ENCODE data around the gene UBP1. TPM values are rescaled to one million over a fixed set of nuclear protein-coding genes. Genes with fewer than 3 reads are reported as not detected.

Gene UBP1
- total and polyA plus RNA-seq, 9 of the 15 experiments (the other 6 are each of a cell fraction or from before 2014, with no cell fraction given), result 13.6 to 143 (median 79.6) TPM

DNA sequence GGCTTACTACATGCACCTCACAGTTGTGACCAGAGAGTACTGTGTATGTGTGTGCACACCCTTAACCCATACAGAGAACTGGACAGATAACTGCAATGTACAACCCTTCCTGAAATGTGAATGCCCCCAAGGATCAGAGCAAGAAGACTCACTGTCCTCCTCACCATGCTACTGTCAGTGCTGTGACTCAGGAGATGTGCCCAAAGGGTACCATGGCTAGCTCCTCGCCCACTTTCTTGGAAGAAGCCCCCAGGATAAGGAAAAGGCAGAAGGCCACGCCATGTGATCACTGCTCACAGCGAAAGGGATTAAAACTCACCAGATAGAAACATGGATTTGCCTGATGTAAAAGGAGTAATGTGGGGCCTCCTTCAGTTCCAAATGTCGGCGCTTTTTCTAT lies 41.8 kb downstream of the UBP1 start:
- Histone ChIP-seq H3K79me2 (ENCODE audit: control insufficient read depth, insufficient read depth, low read length) (no peaks in the 10 kb centered on the region), H3K27me3 (ENCODE audit: control insufficient read depth in 2 of 2, insufficient read depth in 2 of 2, low read length in 2 of 2) (no peaks in the 10 kb centered on the region), H3K9me3 (replicated peaks; ENCODE audit: control insufficient read depth, insufficient read depth, low read depth, low read length) (no peaks in the 10 kb centered on the region), H3K4me1 (replicated peaks in 1 of 2; ENCODE audit: control insufficient read depth in 2 of 2, insufficient read depth in 2 of 2, low read length in 2 of 2) (no peaks in the 10 kb centered on the region), H3K9me1 (ENCODE audit: control insufficient read depth, insufficient read depth, low read length) (no peaks in the 10 kb centered on the region), H3K36me3 (ENCODE audit: control insufficient read depth, insufficient read depth, low read length) (peaks cover 96% of the 10 kb centered on the region), H2AFZ (ENCODE audit: low read depth, low read length) (no peak overlapping the region), H3K27ac (ENCODE audit: extremely low read depth, low read depth, low read length) (no peak overlapping the region), H3K9ac (ENCODE audit: insufficient read depth in 1 of 2, low read depth in 2 of 2, low read length in 2 of 2) (no peak overlapping the region), H3K4me3 (no peak overlapping the region), H4K20me1 (replicated peaks; ENCODE audit: control insufficient read depth, insufficient read depth, low read length) (no peaks in the 10 kb centered on the region), H3K4me2 (ENCODE audit: insufficient read depth, low read length) (no peak overlapping the region)
- 90% methylated on average over 5 of the region's 5 CpGs for WGBS (ENCODE audit: insufficient coverage, low coverage, missing lambda C conversion rate)
- ChIA-PET POLR2A (interaction anchor here (0.5 to 1.0 kb wide), 2 partner anchors 29 to 1896 kb away, joined by 3 to 4 read pairs; no protein-coding TSS in a partner anchor), CTCF (ENCODE audit: low intra/inter-chr PET ratio) (no interaction called here)
- TF ChIP-seq, protein P1, sequence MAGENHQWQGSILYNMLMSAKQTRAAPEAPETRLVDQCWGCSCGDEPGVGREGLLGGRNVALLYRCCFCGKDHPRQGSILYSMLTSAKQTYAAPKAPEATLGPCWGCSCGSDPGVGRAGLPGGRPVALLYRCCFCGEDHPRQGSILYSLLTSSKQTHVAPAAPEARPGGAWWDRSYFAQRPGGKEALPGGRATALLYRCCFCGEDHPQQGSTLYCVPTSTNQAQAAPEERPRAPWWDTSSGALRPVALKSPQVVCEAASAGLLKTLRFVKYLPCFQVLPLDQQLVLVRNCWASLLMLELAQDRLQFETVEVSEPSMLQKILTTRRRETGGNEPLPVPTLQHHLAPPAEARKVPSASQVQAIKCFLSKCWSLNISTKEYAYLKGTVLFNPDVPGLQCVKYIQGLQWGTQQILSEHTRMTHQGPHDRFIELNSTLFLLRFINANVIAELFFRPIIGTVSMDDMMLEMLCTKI (IDR thresholded peaks at IDR 0.05; ENCODE audit: partially characterized antibody), result no peak
- no peak for TF ChIP-seq PHF8 (IDR thresholded peaks at IDR 0.05; ENCODE audit: borderline replicate concordance, low read length)
- TF ChIP-seq ZNF644 (tag; IDR thresholded peaks at IDR 0.05; ENCODE audit: low read depth), result no peak
- TF ChIP-seq MAFK (IDR thresholded peaks at IDR 0.05; ENCODE audit: low read length), result no peak
- TF ChIP-seq, protein P2, sequence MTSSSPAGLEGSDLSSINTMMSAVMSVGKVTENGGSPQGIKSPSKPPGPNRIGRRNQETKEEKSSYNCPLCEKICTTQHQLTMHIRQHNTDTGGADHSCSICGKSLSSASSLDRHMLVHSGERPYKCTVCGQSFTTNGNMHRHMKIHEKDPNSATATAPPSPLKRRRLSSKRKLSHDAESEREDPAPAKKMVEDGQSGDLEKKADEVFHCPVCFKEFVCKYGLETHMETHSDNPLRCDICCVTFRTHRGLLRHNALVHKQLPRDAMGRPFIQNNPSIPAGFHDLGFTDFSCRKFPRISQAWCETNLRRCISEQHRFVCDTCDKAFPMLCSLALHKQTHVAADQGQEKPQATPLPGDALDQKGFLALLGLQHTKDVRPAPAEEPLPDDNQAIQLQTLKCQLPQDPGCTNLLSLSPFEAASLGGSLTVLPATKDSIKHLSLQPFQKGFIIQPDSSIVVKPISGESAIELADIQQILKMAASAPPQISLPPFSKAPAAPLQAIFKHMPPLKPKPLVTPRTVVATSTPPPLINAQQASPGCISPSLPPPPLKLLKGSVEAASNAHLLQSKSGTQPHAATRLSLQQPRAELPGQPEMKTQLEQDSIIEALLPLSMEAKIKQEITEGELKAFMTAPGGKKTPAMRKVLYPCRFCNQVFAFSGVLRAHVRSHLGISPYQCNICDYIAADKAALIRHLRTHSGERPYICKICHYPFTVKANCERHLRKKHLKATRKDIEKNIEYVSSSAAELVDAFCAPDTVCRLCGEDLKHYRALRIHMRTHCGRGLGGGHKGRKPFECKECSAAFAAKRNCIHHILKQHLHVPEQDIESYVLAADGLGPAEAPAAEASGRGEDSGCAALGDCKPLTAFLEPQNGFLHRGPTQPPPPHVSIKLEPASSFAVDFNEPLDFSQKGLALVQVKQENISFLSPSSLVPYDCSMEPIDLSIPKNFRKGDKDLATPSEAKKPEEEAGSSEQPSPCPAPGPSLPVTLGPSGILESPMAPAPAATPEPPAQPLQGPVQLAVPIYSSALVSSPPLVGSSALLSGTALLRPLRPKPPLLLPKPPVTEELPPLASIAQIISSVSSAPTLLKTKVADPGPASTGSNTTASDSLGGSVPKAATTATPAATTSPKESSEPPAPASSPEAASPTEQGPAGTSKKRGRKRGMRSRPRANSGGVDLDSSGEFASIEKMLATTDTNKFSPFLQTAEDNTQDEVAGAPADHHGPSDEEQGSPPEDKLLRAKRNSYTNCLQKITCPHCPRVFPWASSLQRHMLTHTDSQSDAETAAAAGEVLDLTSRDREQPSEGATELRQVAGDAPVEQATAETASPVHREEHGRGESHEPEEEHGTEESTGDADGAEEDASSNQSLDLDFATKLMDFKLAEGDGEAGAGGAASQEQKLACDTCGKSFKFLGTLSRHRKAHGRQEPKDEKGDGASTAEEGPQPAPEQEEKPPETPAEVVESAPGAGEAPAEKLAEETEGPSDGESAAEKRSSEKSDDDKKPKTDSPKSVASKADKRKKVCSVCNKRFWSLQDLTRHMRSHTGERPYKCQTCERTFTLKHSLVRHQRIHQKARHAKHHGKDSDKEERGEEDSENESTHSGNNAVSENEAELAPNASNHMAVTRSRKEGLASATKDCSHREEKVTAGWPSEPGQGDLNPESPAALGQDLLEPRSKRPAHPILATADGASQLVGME (CRISPR knock-in tag; IDR thresholded peaks at IDR 0.05), result no peak
- no peak for TF ChIP-seq SAP30 (IDR thresholded peaks at IDR 0.05; ENCODE audit: borderline replicate concordance, insufficient read depth, low read depth, low read length, poor library complexity, severe bottlenecking)
- no peak for TF ChIP-seq HNRNPK (IDR thresholded peaks at IDR 0.05; ENCODE audit: low read depth, low read length, poor library complexity, severe bottlenecking)
- TF ChIP-seq ZNF79 (CRISPR knock-in tag; IDR thresholded peaks at IDR 0.05; ENCODE audit: low read depth), result no peak
- no peak for TF ChIP-seq ELF1 (tag; IDR thresholded peaks at IDR 0.05)
- no peak for TF ChIP-seq MTA2 (IDR thresholded peaks at IDR 0.05; ENCODE audit: low read depth)
- no peak for TF ChIP-seq GTF2A2 (tag; IDR thresholded peaks at IDR 0.05)
- TF ChIP-seq ATF7 (IDR thresholded peaks at IDR 0.05), result no peak
- no peak for TF ChIP-seq ZNF384 (IDR thresholded peaks at IDR 0.05; ENCODE audit: low read depth, low read length)
- TF ChIP-seq ZNF785 (CRISPR knock-in tag; IDR thresholded peaks at IDR 0.05), result no peak
- TF ChIP-seq, protein P3, sequence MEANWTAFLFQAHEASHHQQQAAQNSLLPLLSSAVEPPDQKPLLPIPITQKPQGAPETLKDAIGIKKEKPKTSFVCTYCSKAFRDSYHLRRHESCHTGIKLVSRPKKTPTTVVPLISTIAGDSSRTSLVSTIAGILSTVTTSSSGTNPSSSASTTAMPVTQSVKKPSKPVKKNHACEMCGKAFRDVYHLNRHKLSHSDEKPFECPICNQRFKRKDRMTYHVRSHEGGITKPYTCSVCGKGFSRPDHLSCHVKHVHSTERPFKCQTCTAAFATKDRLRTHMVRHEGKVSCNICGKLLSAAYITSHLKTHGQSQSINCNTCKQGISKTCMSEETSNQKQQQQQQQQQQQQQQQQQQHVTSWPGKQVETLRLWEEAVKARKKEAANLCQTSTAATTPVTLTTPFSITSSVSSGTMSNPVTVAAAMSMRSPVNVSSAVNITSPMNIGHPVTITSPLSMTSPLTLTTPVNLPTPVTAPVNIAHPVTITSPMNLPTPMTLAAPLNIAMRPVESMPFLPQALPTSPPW (CRISPR knock-in tag; IDR thresholded peaks at IDR 0.05), result no peak
- in situ Hi-C loops (cut with MboI) (no loop called here), intact Hi-C loops (cut with micrococcal nuclease) (no loop called here)
- ATAC-seq (no peak), DNase-seq (ENCODE audit: extremely low read depth in 1 of 4, low spot score in 3 of 4) (no peak), FAIRE-seq (no peak)
- no TSS peak for BruUV-seq (replicated peaks)
